HepG2 (cell line): ENCODE data around the gene SFT2D1. TPM values are rescaled to one million over a fixed set of nuclear protein-coding genes. Genes with fewer than 3 reads are reported as not detected.

Experiments used
- ATAC-seq: fragments of 200-7000 bp; cut with Tn5 transposase; 3 replicates; pipeline ENCODE4 v1.9.1; 2020; ENCODE audit warnings: mild to moderate bottlenecking, moderate library complexity
- BruUV-seq: library from RNA; stranded (reverse); fragments of 400-500 nt; replicated peaks from 2 replicates; lab custom pipeline; 2021; lab: Mats Ljungman, UMichigan
- CTCF ChIA-PET: fragments of 300-600 bp; formaldehyde crosslinking; extraction: SDS; loops from one replicate; lab custom pipeline; 2021; ENCODE audit warnings: low total read pairs, inconsistent platforms, low intra/inter-chr PET ratio; lab: Yijun Ruan, JAX
- POLR2A ChIA-PET: fragments of 350-600 bp; sonication (Branson Sonifier 250); formaldehyde crosslinking; loops from one replicate; lab custom pipeline; 2020; ENCODE audit warnings: antibody characterized with exemption, inconsistent platforms; lab: Yijun Ruan, JAX
- DNase-seq: peaks from one replicate; pipeline ENCODE4 v3.0.0-alpha.2; 2015; ENCODE audit warnings: low spot score
- FAIRE-seq: peaks from 3 replicates; lab custom pipeline; 2011; peaks lifted over from hg19 to GRCh38; lab: Jason Lieb, UNC
- H2AFZ ChIP-seq: one replicate; pipeline ENCODE4 v1.6.1; 2011; ENCODE audit warnings: low read length, inconsistent platforms
- H3K27ac ChIP-seq: fragments of 300-600 bp; 3 replicates; pipeline ENCODE4 v1.8.0; 2011; ENCODE audit warnings: mixed run types, mild to moderate bottlenecking, mixed read lengths, low read length, inconsistent platforms; ENCODE audit not compliant: insufficient read depth; ENCODE audit errors: extremely low read length
- H3K27me3 ChIP-seq, 2 experiments: fragments of 200-600 bp in 1 of 2; 2 replicates in 1 of 2; 3 replicates in 1 of 2; pipeline versions ENCODE4 v1.6.0 to v1.8.0; 2011; ENCODE audit warnings: low read length in 2 of 2, mild to moderate bottlenecking in 2 of 2, moderate library complexity in 2 of 2, inconsistent platforms in 1 of 2; ENCODE audit not compliant: insufficient read depth in 2 of 2, control insufficient read depth in 1 of 2
- H3K36me3 ChIP-seq, 2 experiments: fragments of 200-600 bp in 1 of 2; replicated peaks in 1 of 2; 2 replicates in 1 of 2; 3 replicates in 1 of 2; pipeline versions ENCODE4 v1.5.1 to v1.8.0; 2011; ENCODE audit warnings: low read length in 2 of 2, inconsistent platforms in 1 of 2; ENCODE audit not compliant: insufficient read depth in 2 of 2, control insufficient read depth in 1 of 2
- H3K4me1 ChIP-seq: 2 replicates; pipeline ENCODE4 v1.5.1; 2012; ENCODE audit warnings: low read length, inconsistent platforms; ENCODE audit not compliant: insufficient read depth
- H3K4me2 ChIP-seq: 2 replicates; pipeline ENCODE4 v1.6.0; 2011; ENCODE audit warnings: low read depth, low read length, inconsistent platforms
- H3K4me3 ChIP-seq, 3 experiments: fragments of 200-600 bp in 1 of 3; sonication (generic), shearing (Covaris generic) in 1 of 3; replicated peaks in 1 of 3; 2 replicates each; pipeline ENCODE4 v1.5.1; 2011 to 2016; ENCODE audit warnings: low read length in 3 of 3, inconsistent platforms in 2 of 3, low read depth in 2 of 3, mild to moderate bottlenecking in 2 of 3, control low read depth in 1 of 3, mixed read lengths in 1 of 3; ENCODE audit not compliant: insufficient read depth in 1 of 3
- H3K79me2 ChIP-seq: one replicate; pipeline ENCODE4 v1.6.1; 2011; ENCODE audit warnings: low read length, inconsistent platforms; ENCODE audit not compliant: insufficient read depth
- H3K9ac ChIP-seq: 2 replicates; pipeline ENCODE4 v1.6.0; 2011; ENCODE audit warnings: mild to moderate bottlenecking, low read depth, low read length, inconsistent platforms; ENCODE audit not compliant: insufficient read depth
- H3K9me3 ChIP-seq: 2 replicates; pipeline ENCODE4 v1.5.1; 2012; ENCODE audit warnings: mild to moderate bottlenecking, low read length
- H4K20me1 ChIP-seq: 2 replicates; pipeline ENCODE4 v1.6.0; 2011; ENCODE audit warnings: inconsistent platforms, mild to moderate bottlenecking, low read length, moderate library complexity; ENCODE audit not compliant: insufficient read depth
- DBP ChIP-seq: sonication (generic); formaldehyde crosslinking; IDR thresholded peaks from 2 replicates; pipeline ENCODE4 v1.4.0; 2020; ENCODE audit warnings: missing genetic modification reagents; ENCODE audit errors: not compliant biosample characterization
- FOXP1 ChIP-seq, 2 experiments: fragments of 450-650 bp in 1 of 2; IDR thresholded peaks; 2 replicates each; pipeline ENCODE4 v1.6.1; 2017 to 2018; ENCODE audit warnings: antibody characterized with exemption in 1 of 2
- HNF4A ChIP-seq: sonication (generic); formaldehyde crosslinking; IDR thresholded peaks from 2 replicates; pipeline ENCODE4 v1.4.0; 2020; ENCODE audit warnings: missing genetic modification reagents
- SIX1 ChIP-seq: sonication (generic); formaldehyde crosslinking; IDR thresholded peaks from 2 replicates; pipeline ENCODE4 v1.4.0; 2020; ENCODE audit warnings: missing genetic modification reagents, borderline replicate concordance
- THYN1 ChIP-seq: sonication (generic); formaldehyde crosslinking; IDR thresholded peaks from 2 replicates; pipeline ENCODE4 v1.8.1; 2023; ENCODE audit warnings: low read depth, mild to moderate bottlenecking, moderate library complexity, missing genetic modification reagents, borderline replicate concordance
- USF2 ChIP-seq, 2 experiments: sonication (generic) in 1 of 2; formaldehyde crosslinking in 1 of 2; IDR thresholded peaks; 2 replicates each; pipeline versions ENCODE4 v1.5.1 to v1.6.1; 2011 to 2020; ENCODE audit warnings: borderline replicate concordance in 1 of 2, low read depth in 1 of 2, low read length in 1 of 2, mild to moderate bottlenecking in 1 of 2, missing genetic modification reagents in 1 of 2, moderate library complexity in 1 of 2
- ZBTB37 ChIP-seq: sonication (generic); formaldehyde crosslinking; IDR thresholded peaks from 2 replicates; pipeline ENCODE4 v1.4.0; 2020; ENCODE audit warnings: mild to moderate bottlenecking, missing genetic modification reagents
- ZNF552 ChIP-seq: sonication (generic); formaldehyde crosslinking; IDR thresholded peaks from 2 replicates; pipeline ENCODE4 v1.9.0; 2022; ENCODE audit warnings: missing genetic modification reagents, mild to moderate bottlenecking, borderline replicate concordance
- ZNF557 ChIP-seq: sonication (generic); formaldehyde crosslinking; IDR thresholded peaks from 2 replicates; pipeline ENCODE4 v1.4.0; 2020; ENCODE audit warnings: missing genetic modification reagents
- ZNF576 ChIP-seq: sonication (generic); formaldehyde crosslinking; IDR thresholded peaks from 2 replicates; pipeline ENCODE4 v1.4.0; 2020; ENCODE audit warnings: mild to moderate bottlenecking, missing genetic modification reagents
- ZNF639 ChIP-seq: conservative IDR thresholded peaks from 2 replicates; pipeline ENCODE4 v1.6.1; 2018; ENCODE audit warnings: missing genetic modification reagents
- ZNF710 ChIP-seq: sonication (generic); formaldehyde crosslinking; IDR thresholded peaks from 2 replicates; pipeline ENCODE4 v1.5.0; 2020; ENCODE audit warnings: mild to moderate bottlenecking, missing genetic modification reagents, borderline replicate concordance
- WGBS: methylation state at CpG from one replicate; pipeline ENCODE4 v1.1.6; 2017; ENCODE audit warnings: low lambda C conversion rate; 5-methylcytosine and 5-hydroxymethylcytosine counted together
- in situ Hi-C: cut with HindIII; loops from 2 replicates; pipeline ENCODE4 v1.10.0; 2017; ENCODE audit warnings: low pct_unique_long_range_greater_than_20kb; ENCODE audit not compliant: extremely low pct_ligation_motif_present
- intact Hi-C: fragments of 100-400 bp; cut with micrococcal nuclease; formaldehyde crosslinking; loops from one replicate; pipeline ENCODE4 v1.10.0; 2022; ENCODE audit not compliant: unreplicated experiment
- polyA plus RNA-seq, 8 experiments: library from polyadenylated mRNA; depleted of rRNA in 3 of 8; stranded (reverse) in 7 of 8; unstranded in 1 of 8; fragments of >200 nt; fragmentation: Illumina TruSeq in 4 of 8; extraction: Trizol in 4 of 8; gene quantifications; 2 replicates each; pipeline versions ENCODE4 v1.2.1 to v1.2.3, GENCODE V29; 2011 to 2016; ENCODE audit warnings: low read depth in 4 of 8, missing spikeins in 1 of 8, mixed read lengths in 1 of 8; ENCODE audit not compliant: insufficient read depth in 1 of 8
- total RNA-seq, 5 experiments: library from RNA; depleted of rRNA; stranded (reverse); fragments of >200 nt; fragmentation: Illumina TruSeq; extraction: Trizol; gene quantifications; 2 replicates each; pipeline ENCODE4 v1.2.3, GENCODE V29; 2016; ENCODE audit warnings: low read depth in 1 of 5

The SFT2D1 gene
- total and polyA plus RNA-seq, 2 of the 13 experiments (the other 11 are each of a cell fraction or from before 2014, with no cell fraction given): 115 to 147 TPM

GRCh38 chr6:166341977-166342348, 382 bp downstream of the SFT2D1 start:
- FAIRE-seq (no peak), ATAC-seq (peak; percentile 1; the same call in 1 of the 3 replicates), DNase-seq (no peak)
- Histone ChIP-seq H3K27ac (peak overlapping the region; percentile 80), H3K4me1 (peaks cover 72% of the 10 kb centered on the region), H3K36me3 (peaks cover 6 to 29% of the 10 kb centered on the region in 2 experiments), H3K79me2 (peaks cover 62% of the 10 kb centered on the region), H3K9me3 (no peaks in the 10 kb centered on the region), H2AFZ (no peak overlapping the region), H3K4me2 (peak overlapping the region; percentile 78), H3K9ac (peak overlapping the region; percentile 98), H3K27me3 (no peaks in the 10 kb centered on the region; a peak in 1 of 5 replicates), H4K20me1 (peaks cover 35% of the 10 kb centered on the region), H3K4me3 (peak overlapping the region; percentile 89 to 99 (median 98))
- POLR2A ChIA-PET: interaction anchor here (0.8 to 2.7 kb wide), 7 partner anchors 10 to 59 kb away, joined by 3 to 24 read pairs (median 9); no protein-coding TSS in a partner anchor
- WGBS: under 1% methylated on average over 11 of the region's 16 CpGs
- CTCF ChIA-PET: no interaction called here
- in situ Hi-C loops (no loop called here), intact Hi-C loops (loop anchor here (1.0 kb wide), 2 partner anchors 19 to 41 kb away; no protein-coding TSS in a partner anchor)
- TSS peak; percentile 72 for BruUV-seq
- TF ChIP-seq ZNF576 (CRISPR knock-in tag) (no peak), ZBTB37 (CRISPR knock-in tag) (0 out of 2 replicates have a peak, but pooled peaks have one; percentile 5), ZNF710 (CRISPR knock-in tag) (no peak), ZNF557 (no peak), DBP (CRISPR knock-in tag) (no peak), ZNF552 (no peak), SIX1 (CRISPR knock-in tag) (peak; percentile 1; the same call in 1 of the 2 replicates), USF2 (IDR thresholded peaks at IDR 0.05; ENCODE audit: low read depth, low read length) (no peak), USF2 (CRISPR knock-in tag; IDR thresholded peaks at IDR 0.05; ENCODE audit: borderline replicate concordance) (no peak), THYN1 (CRISPR knock-in tag) (0 out of 2 replicates have a peak, but pooled peaks have one; percentile 2), FOXP1 (IDR thresholded peaks at IDR 0.05) (no peak), FOXP1 (CRISPR knock-in tag; IDR thresholded peaks at IDR 0.05) (no peak), ZNF639 (CRISPR knock-in tag) (no peak), HNF4A (no peak)
